Measurements from ENCODE around the gene PITRM1. TPM values are rescaled to one million over a fixed set of nuclear protein-coding genes. Genes with fewer than 3 reads are reported as not detected.

Gene PITRM1
- total RNA-seq, 1 experiment from 2014 or later: 40.7 TPM

DNA sequence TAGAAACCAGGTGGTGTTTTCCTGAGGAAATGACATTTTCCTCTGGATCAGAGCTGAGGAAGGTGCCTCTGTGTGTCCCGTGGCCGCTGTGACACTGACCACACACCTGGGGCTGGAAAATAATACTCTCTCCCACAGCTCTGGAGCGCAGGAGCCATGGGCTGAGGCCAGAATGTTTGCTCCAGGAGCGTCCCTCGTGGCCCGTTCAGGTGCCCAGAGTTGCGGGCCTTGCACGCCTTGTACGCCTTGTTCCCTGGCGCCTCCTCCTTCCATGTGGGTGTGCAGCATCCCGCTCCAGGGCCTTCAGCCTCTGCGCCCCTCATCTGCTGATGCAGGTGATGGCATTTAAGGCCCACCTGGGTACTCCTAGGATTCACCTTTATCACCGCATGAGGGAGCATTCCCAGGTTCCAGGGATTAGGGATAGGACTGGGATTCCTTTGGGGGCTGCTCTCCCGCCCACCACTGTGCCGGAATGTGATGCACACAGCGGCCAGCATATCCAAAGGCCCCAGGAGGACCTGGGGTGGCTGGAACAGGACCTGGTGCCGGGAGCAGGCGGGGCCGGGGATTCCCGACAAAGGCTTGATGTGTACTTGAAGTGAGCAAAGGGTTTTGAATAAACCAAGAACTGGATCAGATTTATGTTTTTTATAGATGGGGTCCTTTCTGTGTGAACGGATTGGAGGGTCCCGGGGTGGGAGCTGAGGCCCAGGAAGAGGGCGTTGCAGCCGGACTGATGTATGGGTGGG lies 44.0 kb downstream of the PITRM1 start (continued):
- TF ChIP-seq, protein P1, sequence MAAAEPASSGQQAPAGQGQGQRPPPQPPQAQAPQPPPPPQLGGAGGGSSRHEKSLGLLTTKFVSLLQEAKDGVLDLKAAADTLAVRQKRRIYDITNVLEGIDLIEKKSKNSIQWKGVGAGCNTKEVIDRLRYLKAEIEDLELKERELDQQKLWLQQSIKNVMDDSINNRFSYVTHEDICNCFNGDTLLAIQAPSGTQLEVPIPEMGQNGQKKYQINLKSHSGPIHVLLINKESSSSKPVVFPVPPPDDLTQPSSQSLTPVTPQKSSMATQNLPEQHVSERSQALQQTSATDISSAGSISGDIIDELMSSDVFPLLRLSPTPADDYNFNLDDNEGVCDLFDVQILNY (CRISPR knock-in tag; IDR thresholded peaks at IDR 0.05): no peak
- TF ChIP-seq SMAD4 (CRISPR knock-in tag; IDR thresholded peaks at IDR 0.05): no peak
- TF ChIP-seq NFYB (CRISPR knock-in tag; conservative IDR thresholded peaks at IDR 0.05; ENCODE audit: low read depth): no peak

DNA sequence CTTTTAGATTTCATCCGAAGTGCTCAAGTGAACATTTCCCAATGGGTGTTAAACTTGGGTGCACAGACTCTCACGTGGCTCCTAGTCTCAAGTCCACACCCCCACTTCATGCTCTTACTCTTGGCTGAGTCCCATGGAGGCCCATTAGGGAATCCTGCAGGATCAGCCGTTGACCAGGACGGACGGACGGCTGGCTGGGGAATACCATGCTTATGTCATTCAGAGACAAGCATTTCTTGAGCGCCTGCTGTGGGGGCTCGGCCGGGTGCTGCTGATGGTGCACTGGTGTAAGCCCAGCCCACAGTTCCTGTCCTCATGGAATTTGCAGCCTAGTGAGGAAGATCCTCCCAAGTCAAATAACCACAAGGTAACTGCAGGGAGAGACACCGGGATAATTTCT lies 44.7 kb downstream of the PITRM1 start:
- ATAC-seq (no peak), DNase-seq (ENCODE audit: low spot score) (no peak)
- POLR2A ChIA-PET: no interaction called here
- TF ChIP-seq, protein P2, sequence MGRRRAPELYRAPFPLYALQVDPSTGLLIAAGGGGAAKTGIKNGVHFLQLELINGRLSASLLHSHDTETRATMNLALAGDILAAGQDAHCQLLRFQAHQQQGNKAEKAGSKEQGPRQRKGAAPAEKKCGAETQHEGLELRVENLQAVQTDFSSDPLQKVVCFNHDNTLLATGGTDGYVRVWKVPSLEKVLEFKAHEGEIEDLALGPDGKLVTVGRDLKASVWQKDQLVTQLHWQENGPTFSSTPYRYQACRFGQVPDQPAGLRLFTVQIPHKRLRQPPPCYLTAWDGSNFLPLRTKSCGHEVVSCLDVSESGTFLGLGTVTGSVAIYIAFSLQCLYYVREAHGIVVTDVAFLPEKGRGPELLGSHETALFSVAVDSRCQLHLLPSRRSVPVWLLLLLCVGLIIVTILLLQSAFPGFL (CRISPR knock-in tag; IDR thresholded peaks at IDR 0.05; ENCODE audit: borderline replicate concordance): no peak
- TF ChIP-seq SP1 (CRISPR knock-in tag; conservative IDR thresholded peaks at IDR 0.05): no peak
- TF ChIP-seq, protein P3, sequence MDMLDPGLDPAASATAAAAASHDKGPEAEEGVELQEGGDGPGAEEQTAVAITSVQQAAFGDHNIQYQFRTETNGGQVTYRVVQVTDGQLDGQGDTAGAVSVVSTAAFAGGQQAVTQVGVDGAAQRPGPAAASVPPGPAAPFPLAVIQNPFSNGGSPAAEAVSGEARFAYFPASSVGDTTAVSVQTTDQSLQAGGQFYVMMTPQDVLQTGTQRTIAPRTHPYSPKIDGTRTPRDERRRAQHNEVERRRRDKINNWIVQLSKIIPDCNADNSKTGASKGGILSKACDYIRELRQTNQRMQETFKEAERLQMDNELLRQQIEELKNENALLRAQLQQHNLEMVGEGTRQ (CRISPR knock-in tag; IDR thresholded peaks at IDR 0.05): no peak
- TF ChIP-seq TEAD4 (CRISPR knock-in tag; IDR thresholded peaks at IDR 0.05): no peak
- TF ChIP-seq MYBL2 (CRISPR knock-in tag; IDR thresholded peaks at IDR 0.05): no peak
- no peak for TF ChIP-seq NR3C1 (CRISPR knock-in tag; conservative IDR thresholded peaks at IDR 0.05; ENCODE audit: low read depth)
- TF ChIP-seq, protein P4, sequence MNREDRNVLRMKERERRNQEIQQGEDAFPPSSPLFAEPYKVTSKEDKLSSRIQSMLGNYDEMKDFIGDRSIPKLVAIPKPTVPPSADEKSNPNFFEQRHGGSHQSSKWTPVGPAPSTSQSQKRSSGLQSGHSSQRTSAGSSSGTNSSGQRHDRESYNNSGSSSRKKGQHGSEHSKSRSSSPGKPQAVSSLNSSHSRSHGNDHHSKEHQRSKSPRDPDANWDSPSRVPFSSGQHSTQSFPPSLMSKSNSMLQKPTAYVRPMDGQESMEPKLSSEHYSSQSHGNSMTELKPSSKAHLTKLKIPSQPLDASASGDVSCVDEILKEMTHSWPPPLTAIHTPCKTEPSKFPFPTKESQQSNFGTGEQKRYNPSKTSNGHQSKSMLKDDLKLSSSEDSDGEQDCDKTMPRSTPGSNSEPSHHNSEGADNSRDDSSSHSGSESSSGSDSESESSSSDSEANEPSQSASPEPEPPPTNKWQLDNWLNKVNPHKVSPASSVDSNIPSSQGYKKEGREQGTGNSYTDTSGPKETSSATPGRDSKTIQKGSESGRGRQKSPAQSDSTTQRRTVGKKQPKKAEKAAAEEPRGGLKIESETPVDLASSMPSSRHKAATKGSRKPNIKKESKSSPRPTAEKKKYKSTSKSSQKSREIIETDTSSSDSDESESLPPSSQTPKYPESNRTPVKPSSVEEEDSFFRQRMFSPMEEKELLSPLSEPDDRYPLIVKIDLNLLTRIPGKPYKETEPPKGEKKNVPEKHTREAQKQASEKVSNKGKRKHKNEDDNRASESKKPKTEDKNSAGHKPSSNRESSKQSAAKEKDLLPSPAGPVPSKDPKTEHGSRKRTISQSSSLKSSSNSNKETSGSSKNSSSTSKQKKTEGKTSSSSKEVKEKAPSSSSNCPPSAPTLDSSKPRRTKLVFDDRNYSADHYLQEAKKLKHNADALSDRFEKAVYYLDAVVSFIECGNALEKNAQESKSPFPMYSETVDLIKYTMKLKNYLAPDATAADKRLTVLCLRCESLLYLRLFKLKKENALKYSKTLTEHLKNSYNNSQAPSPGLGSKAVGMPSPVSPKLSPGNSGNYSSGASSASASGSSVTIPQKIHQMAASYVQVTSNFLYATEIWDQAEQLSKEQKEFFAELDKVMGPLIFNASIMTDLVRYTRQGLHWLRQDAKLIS (CRISPR knock-in tag; IDR thresholded peaks at IDR 0.05; ENCODE audit: borderline replicate concordance): no peak
- TF ChIP-seq RELA (CRISPR knock-in tag; IDR thresholded peaks at IDR 0.05; ENCODE audit: borderline replicate concordance): no peak
- TF ChIP-seq, protein P5, sequence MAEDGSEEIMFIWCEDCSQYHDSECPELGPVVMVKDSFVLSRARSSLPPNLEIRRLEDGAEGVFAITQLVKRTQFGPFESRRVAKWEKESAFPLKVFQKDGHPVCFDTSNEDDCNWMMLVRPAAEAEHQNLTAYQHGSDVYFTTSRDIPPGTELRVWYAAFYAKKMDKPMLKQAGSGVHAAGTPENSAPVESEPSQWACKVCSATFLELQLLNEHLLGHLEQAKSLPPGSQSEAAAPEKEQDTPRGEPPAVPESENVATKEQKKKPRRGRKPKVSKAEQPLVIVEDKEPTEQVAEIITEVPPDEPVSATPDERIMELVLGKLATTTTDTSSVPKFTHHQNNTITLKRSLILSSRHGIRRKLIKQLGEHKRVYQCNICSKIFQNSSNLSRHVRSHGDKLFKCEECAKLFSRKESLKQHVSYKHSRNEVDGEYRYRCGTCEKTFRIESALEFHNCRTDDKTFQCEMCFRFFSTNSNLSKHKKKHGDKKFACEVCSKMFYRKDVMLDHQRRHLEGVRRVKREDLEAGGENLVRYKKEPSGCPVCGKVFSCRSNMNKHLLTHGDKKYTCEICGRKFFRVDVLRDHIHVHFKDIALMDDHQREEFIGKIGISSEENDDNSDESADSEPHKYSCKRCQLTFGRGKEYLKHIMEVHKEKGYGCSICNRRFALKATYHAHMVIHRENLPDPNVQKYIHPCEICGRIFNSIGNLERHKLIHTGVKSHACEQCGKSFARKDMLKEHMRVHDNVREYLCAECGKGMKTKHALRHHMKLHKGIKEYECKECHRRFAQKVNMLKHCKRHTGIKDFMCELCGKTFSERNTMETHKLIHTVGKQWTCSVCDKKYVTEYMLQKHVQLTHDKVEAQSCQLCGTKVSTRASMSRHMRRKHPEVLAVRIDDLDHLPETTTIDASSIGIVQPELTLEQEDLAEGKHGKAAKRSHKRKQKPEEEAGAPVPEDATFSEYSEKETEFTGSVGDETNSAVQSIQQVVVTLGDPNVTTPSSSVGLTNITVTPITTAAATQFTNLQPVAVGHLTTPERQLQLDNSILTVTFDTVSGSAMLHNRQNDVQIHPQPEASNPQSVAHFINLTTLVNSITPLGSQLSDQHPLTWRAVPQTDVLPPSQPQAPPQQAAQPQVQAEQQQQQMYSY (CRISPR knock-in tag; IDR thresholded peaks at IDR 0.05): no peak
- no peak for TF ChIP-seq RORB (CRISPR knock-in tag; IDR thresholded peaks at IDR 0.05)
- no peak for TF ChIP-seq ZNF121 (CRISPR knock-in tag; IDR thresholded peaks at IDR 0.05)
- TF ChIP-seq ZNF423 (CRISPR knock-in tag; IDR thresholded peaks at IDR 0.05): no peak
- TF ChIP-seq ETV6 (CRISPR knock-in tag; IDR thresholded peaks at IDR 0.05): no peak
- TF ChIP-seq, protein P6, sequence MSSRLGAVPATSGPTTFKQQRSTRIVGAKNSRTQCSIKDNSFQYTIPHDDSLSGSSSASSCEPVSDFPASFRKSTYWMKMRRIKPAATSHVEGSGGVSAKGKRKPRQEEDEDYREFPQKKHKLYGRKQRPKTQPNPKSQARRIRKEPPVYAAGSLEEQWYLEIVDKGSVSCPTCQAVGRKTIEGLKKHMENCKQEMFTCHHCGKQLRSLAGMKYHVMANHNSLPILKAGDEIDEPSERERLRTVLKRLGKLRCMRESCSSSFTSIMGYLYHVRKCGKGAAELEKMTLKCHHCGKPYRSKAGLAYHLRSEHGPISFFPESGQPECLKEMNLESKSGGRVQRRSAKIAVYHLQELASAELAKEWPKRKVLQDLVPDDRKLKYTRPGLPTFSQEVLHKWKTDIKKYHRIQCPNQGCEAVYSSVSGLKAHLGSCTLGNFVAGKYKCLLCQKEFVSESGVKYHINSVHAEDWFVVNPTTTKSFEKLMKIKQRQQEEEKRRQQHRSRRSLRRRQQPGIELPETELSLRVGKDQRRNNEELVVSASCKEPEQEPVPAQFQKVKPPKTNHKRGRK (CRISPR knock-in tag; IDR thresholded peaks at IDR 0.05; ENCODE audit: borderline replicate concordance): no peak
- TF ChIP-seq, protein P7, sequence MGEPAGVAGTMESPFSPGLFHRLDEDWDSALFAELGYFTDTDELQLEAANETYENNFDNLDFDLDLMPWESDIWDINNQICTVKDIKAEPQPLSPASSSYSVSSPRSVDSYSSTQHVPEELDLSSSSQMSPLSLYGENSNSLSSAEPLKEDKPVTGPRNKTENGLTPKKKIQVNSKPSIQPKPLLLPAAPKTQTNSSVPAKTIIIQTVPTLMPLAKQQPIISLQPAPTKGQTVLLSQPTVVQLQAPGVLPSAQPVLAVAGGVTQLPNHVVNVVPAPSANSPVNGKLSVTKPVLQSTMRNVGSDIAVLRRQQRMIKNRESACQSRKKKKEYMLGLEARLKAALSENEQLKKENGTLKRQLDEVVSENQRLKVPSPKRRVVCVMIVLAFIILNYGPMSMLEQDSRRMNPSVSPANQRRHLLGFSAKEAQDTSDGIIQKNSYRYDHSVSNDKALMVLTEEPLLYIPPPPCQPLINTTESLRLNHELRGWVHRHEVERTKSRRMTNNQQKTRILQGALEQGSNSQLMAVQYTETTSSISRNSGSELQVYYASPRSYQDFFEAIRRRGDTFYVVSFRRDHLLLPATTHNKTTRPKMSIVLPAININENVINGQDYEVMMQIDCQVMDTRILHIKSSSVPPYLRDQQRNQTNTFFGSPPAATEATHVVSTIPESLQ (CRISPR knock-in tag; IDR thresholded peaks at IDR 0.05): no peak
- no peak for TF ChIP-seq TCF7 (CRISPR knock-in tag; IDR thresholded peaks at IDR 0.05; ENCODE audit: low read depth)
- Mint-ChIP-seq H3K36me3 (peaks cover 66% of the 10 kb centered on the region), H3K4me1 (no peaks in the 10 kb centered on the region), H3K27me3 (ENCODE audit: low read depth) (no peaks in the 10 kb centered on the region), H3K4me3 (no peak overlapping the region), H3K27ac (no peak overlapping the region), H3K9me3 (no peaks in the 10 kb centered on the region)
- CTCF ChIA-PET: no interaction called here
